Islet precursor cell (in vitro differentiated cells): ENCODE data around the gene MCF2L.

Experiments used
- DNase-seq: peaks from one replicate; pipeline ENCODE4 v3.0.0-alpha.2; 2018

Gene MCF2L

DNA sequence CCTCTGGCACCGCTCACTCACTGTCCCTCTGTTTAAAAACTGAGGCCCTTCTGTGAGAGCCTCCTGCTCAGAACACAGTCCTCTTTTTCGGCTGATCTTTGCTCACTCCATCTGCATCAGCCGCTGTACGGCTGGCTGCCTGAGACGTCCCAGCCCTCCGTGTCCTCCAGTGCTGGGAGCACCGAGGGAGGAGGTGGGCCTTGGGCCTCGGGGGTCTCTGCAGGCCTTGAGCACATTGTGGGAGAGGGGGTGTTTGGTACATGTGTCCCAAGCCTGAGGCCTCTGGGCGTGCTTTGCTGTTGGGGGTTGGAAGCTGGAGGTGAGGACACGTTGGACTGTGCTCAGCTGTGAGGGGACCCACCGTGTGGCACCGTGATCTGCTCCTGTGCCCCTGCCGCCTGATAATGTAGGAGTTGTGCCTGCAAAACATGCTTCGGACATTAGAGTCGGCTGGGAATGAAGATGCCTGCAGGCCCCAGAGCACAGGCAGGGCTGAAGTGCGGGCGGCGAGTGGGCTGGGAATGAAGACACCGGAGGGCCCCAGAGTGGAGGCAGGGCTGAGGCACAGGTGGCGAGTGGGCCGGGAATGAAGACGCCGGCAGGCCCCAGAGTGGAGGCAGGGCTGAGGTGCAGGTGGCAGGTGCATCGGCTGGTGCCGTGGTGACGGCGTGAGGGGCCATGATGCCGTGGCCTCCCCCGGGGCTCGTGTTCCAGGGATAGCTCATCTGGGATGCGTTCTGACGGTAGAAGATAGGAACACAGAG is 30.6 kb downstream of the MCF2L start:
- no peak for DNase-seq

DNA sequence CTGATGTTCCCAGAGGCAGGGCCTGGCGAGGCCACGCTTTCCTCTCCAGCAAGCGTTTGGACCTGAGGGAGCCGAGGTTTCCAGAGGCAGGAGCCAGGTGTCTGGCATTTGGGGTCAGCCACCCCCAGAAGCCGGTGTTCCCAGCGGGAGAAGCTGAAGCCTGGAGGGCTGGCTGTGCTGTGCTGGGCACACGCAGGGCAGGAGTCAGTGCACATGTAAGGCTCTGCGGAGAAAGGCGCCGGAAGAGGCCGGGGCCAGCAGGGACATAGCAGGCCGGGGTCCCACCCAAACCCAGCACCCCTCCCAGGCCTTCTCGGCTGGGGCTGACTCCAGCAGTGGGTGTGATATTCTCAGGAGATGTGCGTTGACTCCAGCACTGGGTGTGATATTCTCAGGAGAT is 31.6 kb downstream of the MCF2L start:
- DNase-seq = no peak

DNA sequence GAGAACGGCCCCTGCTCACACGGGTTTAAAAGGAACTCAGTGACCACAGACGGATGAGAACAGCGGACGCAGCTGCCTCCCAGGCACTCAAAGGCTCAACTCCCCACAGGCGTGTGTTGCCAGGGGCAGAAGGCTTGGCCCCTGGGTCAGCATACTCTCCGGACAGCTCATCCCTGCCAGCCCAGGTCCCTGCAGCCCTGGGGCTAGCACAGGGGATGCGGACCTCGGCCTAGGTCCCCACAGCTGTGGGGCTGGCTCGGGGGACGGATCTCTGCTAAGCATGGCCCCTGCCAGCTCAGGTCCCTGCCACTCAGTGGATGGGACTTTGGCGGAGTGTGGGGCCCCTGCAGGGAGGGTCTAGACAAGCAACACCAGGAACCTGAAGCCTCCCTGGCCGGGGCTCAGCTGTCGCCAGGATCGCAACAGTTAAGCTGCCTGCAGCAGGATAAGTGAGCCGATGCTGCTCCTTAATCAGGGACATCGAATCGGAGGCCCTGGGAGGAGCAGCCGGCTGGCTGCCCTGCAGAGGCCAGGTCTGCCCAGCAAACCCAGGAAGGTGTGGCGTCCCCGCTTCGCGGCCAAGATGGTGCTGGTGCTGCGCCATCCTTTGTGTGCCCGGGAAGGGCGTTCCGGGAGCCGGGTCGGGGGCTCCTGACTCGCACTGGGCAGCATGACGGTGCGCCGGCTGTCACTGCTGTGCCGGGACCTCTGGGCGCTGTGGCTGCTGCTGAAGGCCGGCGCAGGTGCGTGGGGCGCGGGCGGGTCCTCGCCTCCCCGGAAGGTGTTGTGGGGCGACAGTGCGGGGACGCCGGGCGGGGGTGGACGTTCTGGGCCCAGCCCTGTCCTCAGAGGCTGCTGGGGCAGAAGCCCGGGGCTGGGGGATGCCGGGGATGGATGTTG is 32.5 kb downstream of the MCF2L start:
- DNase-seq = peak; percentile 88

DNA sequence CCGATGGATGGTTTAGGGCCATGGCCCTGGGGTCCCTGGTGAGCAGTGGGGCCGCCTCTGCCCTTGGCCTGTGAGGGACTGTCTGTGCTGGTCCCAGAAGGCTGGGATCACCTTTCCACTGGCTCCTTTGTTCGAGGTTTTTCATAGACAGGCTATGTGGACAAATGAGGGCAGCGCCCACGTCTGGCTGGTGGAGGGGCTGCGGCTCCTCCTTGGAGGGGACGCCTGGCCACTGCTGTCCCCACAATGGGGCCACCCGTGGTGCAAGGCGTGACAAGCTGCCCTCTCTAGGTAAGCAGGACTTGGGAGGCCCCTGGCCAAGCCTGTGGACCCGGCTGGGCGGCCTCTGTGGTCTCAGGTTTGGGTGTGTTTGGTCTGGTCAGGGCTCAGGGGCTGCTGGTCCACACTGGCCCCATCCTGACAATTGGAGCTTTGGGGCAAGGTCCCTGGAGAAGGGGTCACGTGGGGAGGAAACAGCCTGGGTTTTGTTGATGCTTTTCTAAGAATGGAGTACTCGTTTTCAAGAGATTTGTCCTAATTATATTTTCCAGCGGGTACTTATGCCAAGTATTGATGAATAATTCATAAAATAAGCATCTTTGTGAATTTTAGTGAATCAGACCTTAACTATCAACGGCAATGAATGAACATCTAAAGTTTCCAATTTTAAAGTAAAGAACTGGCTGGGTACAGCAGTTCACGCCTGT is 33.3 kb downstream of the MCF2L start:
- no peak for DNase-seq

DNA sequence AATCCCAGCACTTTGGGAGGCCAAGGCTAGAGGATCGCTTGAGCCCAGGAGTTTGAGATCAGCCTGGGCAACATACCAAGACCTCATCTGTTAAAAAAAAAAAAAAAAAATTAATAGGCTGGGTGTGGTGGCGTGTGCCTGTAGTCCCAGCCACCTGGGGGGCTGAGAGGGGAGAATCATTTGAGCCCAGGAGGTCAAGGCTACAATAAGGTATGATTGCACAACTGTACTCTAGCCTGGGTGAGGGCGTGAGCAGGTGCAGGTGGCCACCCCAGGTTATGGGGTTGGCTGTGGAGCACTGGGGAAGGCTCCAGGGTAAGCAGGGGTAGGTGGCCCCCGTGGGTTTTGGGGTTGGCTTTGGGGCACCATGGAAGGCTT is 33.9 kb downstream of the MCF2L start:
- DNase-seq = no peak

DNA sequence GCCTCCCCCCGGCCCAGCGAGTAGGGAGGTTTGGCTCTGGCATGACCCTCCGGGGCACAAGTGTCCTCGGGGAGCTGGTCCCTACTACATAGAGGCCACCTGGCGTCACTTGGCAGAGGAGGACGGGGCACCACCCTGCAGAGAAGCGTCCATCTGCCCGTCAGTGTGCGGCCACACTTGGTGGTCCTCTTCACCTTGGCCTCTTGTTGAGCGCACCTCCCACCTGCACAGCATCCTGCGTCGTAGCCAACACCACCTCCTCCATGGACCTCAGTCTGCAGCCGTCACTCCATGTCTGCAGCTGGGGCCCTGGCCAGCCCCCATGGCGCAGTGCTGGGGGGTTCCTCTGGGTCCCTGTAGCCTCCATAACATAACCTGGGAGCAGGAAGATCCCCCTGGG is 35.1 kb downstream of the MCF2L start:
- no peak for DNase-seq

DNA sequence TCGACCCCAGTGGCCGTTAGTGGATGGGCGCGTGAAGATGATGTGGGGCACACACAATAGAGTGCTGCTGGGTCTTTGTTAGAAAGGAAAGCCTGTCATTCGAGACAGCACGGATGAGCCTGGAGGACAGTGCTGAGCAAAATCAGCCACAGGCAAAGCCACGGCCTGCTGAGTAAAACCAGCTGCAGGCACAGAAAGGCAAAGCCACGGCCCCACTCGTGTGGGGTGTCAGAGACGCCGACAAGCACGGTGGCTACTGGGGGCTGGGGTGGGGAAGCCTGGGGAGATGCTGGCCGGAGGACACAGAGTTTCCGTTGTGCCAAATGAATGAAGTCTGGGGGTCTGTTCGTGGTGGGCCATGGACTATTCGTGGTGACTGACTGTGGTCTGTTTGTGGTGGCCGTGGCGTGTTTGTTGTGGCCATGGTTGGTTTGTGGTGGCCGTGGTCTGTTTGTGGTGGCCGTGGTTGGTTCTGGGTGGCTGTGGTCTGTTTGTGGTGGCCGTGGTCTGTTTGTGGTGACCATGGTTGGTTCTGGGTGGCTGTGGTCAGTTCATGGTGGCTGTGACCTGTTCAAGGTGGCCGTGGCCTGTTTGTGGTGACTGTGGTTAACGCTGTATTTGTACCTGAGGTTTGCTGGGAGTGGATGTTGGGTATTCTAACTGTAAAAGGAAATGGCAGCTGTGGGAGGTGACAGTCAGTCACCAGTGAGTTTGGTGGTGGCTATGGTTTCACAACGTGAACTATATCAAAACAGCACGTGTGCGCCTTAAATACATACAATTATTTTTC is 36.3 kb downstream of the MCF2L start:
- DNase-seq = no peak

DNA sequence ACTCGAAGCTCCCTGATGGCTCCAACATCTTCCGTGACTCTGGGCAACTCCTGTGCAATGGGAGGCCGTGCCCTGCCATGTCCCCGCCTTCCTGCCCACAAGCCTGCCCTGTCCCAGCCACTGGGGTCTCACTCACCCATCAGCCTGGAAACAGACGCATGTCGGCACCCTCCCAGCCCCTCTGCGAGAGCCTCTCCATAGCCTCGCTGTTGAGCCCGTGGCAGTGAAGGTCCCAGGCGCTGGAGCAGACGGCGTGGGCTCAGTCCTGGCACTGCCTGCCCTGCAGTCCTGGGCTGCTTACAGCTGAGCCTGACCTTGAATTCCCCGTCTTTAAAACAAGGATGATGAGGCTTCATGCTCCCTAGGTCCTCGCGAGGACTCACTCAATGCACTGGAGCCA is 37.0 kb downstream of the MCF2L start:
- DNase-seq = no peak

DNA sequence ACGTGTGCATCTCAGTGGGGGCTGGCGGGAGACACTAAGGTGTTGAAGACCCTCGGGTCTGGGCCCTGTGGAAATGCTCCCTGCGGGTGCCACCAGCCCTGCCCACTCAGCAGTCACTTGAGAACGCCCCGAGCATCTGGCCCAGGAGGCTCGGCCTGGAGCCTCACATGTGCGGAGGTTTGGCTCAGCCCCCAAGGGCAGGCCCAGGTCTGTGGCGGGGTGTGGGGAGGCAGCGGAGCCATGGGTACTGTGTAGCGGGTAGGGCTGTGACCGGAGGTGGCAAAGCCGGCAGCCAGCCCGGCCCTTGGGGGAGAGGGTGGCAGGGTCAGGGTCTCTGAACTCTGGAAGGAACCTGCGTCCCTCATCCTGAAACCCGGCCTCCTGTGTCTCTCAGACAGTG is 37.6 kb downstream of the MCF2L start:
- no peak for DNase-seq

DNA sequence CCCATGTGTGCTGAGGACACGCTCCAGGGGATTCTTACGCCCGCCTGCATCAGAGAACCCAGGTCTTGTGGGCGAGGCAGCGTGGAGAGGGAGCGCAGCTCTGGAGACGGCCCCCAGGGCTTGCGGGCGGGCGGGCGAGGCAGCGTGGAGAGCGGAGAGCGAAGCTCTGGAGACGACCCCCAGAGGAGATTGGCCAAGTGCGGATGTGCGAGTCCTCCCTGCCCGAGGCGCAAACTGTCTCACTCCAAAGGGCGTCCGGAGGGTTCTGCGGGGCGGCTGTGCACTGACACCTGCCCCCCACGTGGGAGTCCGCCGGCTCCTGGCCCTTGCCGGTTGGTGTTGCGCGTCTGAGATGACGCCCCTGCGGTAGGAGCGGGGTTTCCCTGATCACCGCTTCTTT is 39.8 kb downstream of the MCF2L start:
- DNase-seq = no peak

DNA sequence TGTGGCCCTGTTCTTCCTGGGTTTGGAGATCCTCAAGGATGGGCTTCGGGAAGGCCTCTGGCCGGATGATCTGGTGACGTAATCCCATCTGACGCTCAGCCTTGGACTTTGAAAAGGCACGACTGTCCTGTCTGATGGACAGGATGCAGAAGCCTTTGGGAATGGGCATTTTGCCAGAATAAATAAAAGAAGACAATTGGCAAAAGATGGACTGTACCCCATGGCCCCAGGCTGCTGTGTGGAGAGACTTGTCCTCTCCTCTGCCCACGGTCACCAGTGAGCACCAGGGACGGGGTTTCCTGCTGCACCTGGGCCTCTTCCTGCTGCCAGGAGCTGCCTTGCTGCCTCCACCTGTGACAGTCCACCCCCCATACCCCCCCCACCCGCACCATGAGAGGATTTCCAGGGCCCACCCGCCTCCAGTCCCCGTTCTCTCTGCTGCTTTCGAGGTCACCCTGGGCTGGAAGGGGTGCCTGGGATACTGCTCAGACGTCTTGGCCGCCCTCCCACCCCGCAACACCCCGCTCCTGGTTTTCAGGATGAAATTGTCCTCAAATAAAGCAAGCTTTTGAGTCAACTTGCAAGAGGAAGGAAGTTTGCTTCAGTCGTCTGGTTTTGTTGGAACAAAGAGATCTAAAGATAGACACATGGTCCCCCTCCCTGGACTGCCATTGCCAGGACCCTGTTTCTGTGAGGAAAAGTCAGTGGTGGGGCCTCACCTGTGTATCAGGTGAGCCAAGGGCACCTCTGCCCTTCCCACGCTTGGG is 40.9 kb downstream of the MCF2L start:
- DNase-seq = no peak

DNA sequence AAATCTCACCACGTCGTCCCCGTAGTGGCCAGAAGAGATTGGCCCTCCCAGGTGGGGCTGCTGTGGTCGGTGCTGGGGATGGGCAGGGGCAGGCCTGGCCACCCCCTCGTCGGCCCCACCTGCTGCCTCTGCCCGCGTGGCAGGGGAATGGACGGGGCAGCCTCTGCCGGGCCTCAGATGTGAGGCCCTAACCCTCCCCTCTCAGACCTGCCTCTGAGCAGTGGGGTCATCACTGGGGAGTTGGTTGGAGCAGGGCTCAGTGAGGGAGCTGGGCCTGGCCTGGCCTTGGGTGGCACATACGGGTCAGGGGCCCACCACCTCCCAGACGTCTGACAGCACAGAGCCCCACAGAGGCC is 41.5 kb downstream of the MCF2L start:
- DNase-seq = no peak

DNA sequence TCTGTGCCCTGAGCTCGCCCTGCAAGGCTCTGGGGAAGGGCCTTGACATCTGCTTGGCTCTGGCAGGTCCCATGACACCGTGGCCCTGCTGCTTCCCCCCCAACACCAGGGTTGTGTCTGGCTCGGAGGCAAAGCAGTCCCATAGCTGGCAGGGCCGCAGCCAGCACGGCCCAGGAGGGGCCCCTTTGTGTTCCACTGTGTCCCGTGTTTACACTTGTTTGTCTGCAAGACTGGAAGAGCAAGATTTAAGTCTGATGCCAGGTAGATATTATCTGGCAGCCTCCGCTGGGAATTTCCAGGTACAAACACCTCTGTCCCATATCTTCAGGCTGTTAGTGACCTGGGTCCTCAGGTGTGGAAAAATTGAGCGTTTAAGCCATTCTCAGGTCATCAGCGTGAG is 44.3 kb downstream of the MCF2L start:
- peak; percentile 80 for DNase-seq

DNA sequence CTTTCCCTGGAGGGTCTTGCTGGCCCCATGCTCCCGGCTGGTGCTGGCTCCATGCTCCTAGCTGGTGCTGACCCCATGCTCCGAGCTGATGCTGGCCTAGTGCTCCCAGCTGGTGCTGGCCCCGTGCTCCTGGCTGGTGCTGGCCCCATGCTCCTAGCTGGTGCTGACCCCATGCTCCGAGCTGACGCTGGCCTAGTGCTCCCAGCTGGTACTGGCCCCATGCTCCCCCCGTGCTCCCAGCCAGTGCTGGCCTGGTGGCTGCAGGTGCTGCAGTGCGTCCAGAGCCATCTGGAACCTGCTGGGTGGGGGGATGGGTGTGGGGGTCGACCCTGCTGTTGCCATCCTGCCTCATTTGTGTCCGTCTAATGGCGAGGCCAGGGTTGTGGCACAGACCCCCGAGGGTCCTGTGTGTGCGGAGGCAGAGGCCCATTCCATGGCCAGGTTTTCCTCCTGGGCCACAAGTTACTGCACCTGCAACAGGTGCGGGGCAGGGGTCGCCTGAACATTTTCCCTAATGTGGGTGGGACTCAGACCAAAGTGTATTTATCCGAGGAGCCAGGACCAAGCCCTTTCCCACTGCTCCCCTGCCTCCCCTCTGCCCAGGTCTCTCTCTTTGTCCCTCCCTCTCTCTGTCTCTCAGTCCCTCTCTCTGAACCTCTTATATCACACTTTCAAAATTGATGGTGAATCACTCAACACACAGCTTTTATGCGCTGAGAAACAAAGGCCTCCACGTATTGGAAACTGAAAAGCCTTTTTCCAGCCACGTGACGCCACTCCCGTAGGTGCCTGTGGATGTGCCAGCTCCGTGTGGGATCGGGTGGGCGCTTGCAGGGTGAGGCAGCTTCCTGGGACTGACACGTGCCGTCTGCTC is 45.1 kb downstream of the MCF2L start:
- no peak for DNase-seq

DNA sequence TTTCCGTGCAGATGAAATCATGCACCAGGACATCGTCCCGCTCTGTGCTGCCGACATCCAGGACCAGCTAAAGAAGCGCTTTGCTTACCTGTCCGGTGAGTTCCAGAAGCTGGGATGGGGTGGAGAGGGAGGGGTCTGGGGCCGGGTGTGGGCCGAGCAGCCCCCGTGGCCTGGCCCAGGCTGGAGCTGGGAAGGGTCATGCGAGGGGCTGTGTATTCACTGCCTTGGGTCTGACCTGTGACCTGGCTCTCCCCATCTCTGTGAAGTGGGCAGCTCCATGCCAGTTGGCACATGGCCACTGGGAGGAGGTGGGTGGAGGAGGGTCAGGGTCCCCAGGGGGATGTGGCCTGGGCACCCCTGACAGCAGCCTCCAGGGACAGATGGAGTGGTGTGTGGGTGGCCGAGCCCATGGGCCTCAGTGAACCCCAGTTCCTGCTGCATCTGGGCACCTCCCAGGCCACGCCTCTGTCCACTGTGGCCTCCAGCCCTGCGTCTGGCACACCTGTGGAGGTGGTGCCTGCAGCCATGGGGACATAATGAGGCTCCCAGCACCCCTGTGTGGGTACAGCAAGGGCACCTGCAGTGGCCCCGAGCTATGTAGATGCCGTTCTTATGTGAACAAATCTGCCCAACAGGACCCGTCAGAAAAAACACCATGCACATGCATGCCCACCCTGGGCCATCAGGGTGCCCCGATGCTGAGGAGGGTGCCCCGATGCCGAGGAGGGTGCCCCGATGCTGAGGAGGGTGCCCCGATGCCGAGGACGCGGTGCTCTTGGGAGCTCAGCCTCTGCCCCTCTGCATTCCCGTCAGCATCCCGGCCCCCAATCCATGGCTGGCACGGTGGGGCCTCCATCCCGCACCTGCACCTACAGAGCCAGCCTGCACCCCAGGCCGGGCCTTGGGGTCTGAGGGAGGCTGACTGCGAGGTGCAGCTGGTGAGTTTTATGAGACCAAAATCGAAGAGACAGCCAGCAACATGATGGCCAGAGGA is 46.0 kb downstream of the MCF2L start:
- no peak for DNase-seq

DNA sequence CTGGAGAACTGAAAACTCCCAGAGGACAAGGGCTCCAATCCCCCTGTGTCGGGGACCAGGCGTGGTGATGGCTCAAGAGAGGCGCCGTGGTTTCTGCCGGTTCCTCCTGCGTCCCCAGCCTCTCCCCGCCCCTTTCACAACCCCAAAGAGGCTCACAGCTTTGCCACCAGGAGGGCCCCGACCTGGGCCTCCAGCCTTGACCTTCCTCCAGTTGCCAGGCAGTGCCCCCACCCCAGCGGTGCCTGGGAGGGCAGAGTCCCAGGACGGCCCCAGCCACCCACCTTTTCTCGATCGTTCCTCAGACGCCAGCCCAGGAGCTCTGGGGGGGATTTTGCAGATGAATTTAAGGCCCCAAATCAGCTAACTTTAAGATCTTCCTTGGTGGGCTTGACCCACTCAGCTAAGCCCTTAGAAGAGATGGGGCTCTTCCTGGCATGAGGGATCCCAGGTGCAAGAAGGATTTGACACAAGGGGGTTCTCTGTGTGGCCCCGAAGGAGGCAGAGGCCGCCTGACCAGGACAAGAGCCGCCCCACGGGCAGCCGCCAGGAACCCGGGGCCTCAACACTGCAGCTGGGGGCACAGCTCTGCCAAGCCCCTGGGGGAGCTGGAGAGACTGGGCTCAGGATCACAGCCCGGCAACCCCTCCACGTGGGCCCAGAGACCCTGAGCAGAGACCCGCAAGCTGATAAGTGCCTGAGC is 47.0 kb downstream of the MCF2L start:
- DNase-seq = no peak

DNA sequence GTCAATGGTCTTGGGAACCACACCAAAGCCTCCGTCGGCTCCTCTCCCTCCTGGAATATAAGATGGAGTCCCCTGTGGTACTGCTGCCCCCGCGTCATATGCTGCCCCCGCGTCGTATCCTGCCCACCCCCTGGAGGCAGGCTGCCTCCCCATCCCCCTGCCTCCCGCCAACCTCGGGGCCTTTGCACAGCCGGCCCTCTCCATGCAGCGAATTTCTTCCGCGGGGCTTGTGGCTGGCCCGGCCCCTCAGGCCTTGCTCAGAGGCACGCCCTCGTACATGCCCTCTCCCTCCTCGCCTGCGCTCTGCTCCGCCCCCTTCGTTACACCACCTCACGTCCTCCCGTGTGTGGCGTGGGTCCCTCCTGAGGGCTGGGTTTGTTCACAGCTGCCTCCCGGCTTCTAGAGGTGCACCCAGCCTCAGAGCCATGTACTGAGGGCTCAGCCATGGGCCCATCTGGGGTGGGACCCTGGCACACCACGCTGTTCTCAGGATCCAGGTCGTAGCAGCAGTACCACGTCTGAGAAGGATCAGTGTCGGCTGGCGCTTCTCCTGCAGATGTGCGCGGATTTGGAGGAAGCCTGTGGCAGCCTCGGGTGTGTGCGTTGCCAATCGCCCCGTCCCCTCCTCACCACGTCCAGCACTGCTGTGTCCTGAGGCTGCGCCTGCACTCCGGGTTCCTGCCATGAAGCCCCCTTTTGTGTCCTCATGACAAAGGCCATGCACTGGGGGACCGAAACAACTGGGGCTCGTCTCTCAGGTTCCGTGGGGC is 47.7 kb downstream of the MCF2L start:
- DNase-seq = no peak

DNA sequence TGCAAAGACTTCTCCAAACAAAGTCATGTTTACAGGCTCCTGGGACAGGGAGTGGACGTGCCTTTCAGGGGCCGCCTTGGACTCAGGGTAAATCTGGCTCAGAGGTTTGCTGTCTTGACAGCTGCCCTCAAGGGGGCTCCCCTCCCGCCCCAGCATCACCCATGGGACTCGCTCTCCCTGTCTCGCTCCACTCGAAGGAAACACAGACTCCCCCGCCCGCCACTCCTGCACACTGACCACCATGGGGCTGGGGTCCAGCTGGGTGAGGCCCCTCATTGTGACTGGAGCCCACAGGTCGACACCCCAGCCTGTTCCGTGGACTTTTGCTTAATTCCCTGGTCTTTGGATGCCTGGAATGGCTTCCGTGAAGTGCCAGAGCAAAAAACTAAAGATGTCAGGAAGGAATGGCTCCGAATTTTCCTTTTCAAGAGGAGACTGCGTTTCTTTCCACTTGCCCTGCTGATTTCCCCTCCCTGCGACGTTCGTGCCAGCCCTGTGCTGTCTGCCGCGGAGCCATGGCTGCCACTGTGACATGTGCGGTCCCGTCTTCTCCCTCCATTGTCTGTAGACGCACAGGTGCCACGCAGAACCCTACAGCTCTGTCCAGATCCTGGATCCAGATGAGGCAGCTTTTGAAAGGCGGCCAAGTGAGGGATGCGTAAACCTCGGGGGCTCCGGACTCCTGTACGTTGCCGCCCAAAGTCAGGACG is 48.6 kb downstream of the MCF2L start:
- no peak for DNase-seq
